GM19452 (cell line): ENCODE data around the gene ZDHHC5.
A peak's percentile ranks its signal among the peaks of the same experiment; 100 is the strongest.
"Not testable (repeated sequence)": the region's sequence is repeated elsewhere in the genome, so short reads cannot be mapped to it uniquely, and the experiment has no call there.

Experiments
- ATAC-seq: cut with Tn5 transposase; IDR thresholded peaks from one replicate; pipeline ENCODE4 v1.9.1; 2021; ENCODE audit not compliant: unreplicated experiment

Gene ZDHHC5

GRCh38 chr11:57643802-57644201, 24.1 kb upstream of the ZDHHC5 start:
- no peak for ATAC-seq

- peak; percentile 65 for ATAC-seq
Measured at GRCh38 chr11:57644748-57645688, 22.9 kb upstream of the ZDHHC5 start.

- ATAC-seq, result no peak
Measured at GRCh38 chr11:57645689-57646085, 22.2 kb upstream of the ZDHHC5 start.

- ATAC-seq, result no peak
Measured at GRCh38 chr11:57646194-57646798, 21.6 kb upstream of the ZDHHC5 start.

GRCh38 chr11:57646799-57647303, 21.1 kb upstream of the ZDHHC5 start:
- ATAC-seq, result no peak

- ATAC-seq, result no peak
Measured at GRCh38 chr11:57647372-57647771, 20.5 kb upstream of the ZDHHC5 start.

GRCh38 chr11:57647960-57648800, 19.7 kb upstream of the ZDHHC5 start:
- ATAC-seq, result no peak

GRCh38 chr11:57648801-57649735, 18.8 kb upstream of the ZDHHC5 start:
- ATAC-seq, result no peak

GRCh38 chr11:57649826-57650738, 17.8 kb upstream of the ZDHHC5 start, which contains the start of gene YPEL4:
Gene YPEL4, minus strand, starts transcription at chr11:57649912. Its CDS starts 2,805 bp downstream, at chr11:57647107.
- ATAC-seq, result no peak

GRCh38 chr11:57650739-57651090, 17.2 kb upstream of the ZDHHC5 start:
- no peak for ATAC-seq

GRCh38 chr11:57651408-57651807, 16.5 kb upstream of the ZDHHC5 start:
- no peak for ATAC-seq

GRCh38 chr11:57652230-57652629, 15.7 kb upstream of the ZDHHC5 start:
- ATAC-seq, result not testable (repeated sequence)

GRCh38 chr11:57652662-57653061, 15.3 kb upstream of the ZDHHC5 start:
- ATAC-seq, result no peak

- ATAC-seq, result no peak
Measured at GRCh38 chr11:57653163-57653562, 14.8 kb upstream of the ZDHHC5 start.

- ATAC-seq, result no peak
Measured at GRCh38 chr11:57656885-57657193, 11.1 kb upstream of the ZDHHC5 start.

GRCh38 chr11:57657194-57658022, 10.5 kb upstream of the ZDHHC5 start, which contains the start of gene CLP1:
Gene CLP1, plus strand, starts transcription at chr11:57657762. Its CDS starts 1,715 bp downstream, at chr11:57659477.
- peak; percentile 99 for ATAC-seq

- no peak for ATAC-seq
Measured at GRCh38 chr11:57658023-57658361, 9.9 kb upstream of the ZDHHC5 start.

- no peak for ATAC-seq
Measured at GRCh38 chr11:57659669-57660068, 8.2 kb upstream of the ZDHHC5 start.
